CD4-positive, alpha-beta memory T cell (primary cell): ENCODE data around the gene GUCY1A2. TPM values are rescaled to one million over a fixed set of nuclear protein-coding genes. Genes with fewer than 3 reads are reported as not detected.

Experiments
- CTCF ChIA-PET: fragments of 350-600 bp; sonication (Branson Sonifier 250); formaldehyde crosslinking; loops from one replicate; lab custom pipeline; 2021; ENCODE audit warnings: inconsistent platforms; ENCODE audit not compliant: partially characterized antibody; lab: Charles Lee
- POLR2A ChIA-PET: fragments of 350-600 bp; sonication (Branson Sonifier 250); formaldehyde crosslinking; loops from one replicate; lab custom pipeline; 2021; ENCODE audit not compliant: partially characterized antibody; lab: Charles Lee
- DNase-seq, 5 donors: peaks; one replicate each; pipeline versions ENCODE4 v3.0.0 to v3.0.0-alpha.2; 2020 to 2022; ENCODE audit warnings: mixed read lengths in 1 of 5
- H3K27ac ChIP-seq: one replicate; pipeline ENCODE4 v1.7.0; 2013; ENCODE audit warnings: low read depth, low read length
- H3K27me3 ChIP-seq: 2 replicates; pipeline ENCODE4 v1.7.0; 2013; ENCODE audit warnings: mild to moderate bottlenecking, low read length, moderate library complexity; ENCODE audit not compliant: insufficient read depth
- H3K36me3 ChIP-seq: 2 replicates; pipeline ENCODE4 v1.7.0; 2013; ENCODE audit warnings: mild to moderate bottlenecking, low read length, moderate library complexity; ENCODE audit not compliant: insufficient read depth
- H3K4me1 ChIP-seq: 2 replicates; pipeline ENCODE4 v1.7.0; 2013; ENCODE audit warnings: mild to moderate bottlenecking, low read length, moderate library complexity; ENCODE audit not compliant: insufficient read depth
- H3K4me3 ChIP-seq, 2 donors: one replicate each; pipeline ENCODE4 v1.7.0; 2013; ENCODE audit warnings: low read length in 2 of 2, mild to moderate bottlenecking in 1 of 2
- H3K9me3 ChIP-seq, 2 donors: one replicate each; pipeline ENCODE4 v1.7.0; 2013; ENCODE audit warnings: low read length in 2 of 2, control low read depth in 1 of 2; ENCODE audit not compliant: control insufficient read depth in 1 of 2
- H3K27ac Mint-ChIP-seq, 7 donors: one replicate each; pipeline ENCODE4 v1.8.0; 2020 to 2021; ENCODE audit warnings: mixed read lengths in 7 of 7, mild to moderate bottlenecking in 6 of 7, inconsistent platforms in 3 of 7, moderate library complexity in 3 of 7
- H3K27me3 Mint-ChIP-seq, 2 donors: one replicate each; pipeline ENCODE4 v1.8.0; 2020 to 2021; ENCODE audit warnings: mixed read lengths in 2 of 2
- H3K36me3 Mint-ChIP-seq, 2 donors: one replicate each; pipeline ENCODE4 v1.8.0; 2020 to 2021; ENCODE audit warnings: mixed read lengths in 2 of 2, inconsistent platforms in 1 of 2, mild to moderate bottlenecking in 1 of 2
- H3K4me1 Mint-ChIP-seq, 4 donors: one replicate each; pipeline ENCODE4 v1.8.0; 2020 to 2021; ENCODE audit warnings: mixed read lengths in 4 of 4, mild to moderate bottlenecking in 1 of 4
- H3K4me3 Mint-ChIP-seq, 8 donors: one replicate each; pipeline ENCODE4 v1.8.0; 2020 to 2021; ENCODE audit warnings: mixed read lengths in 8 of 8, mild to moderate bottlenecking in 7 of 8, moderate library complexity in 6 of 8, inconsistent platforms in 3 of 8
- H3K9me3 Mint-ChIP-seq, 8 donors: one replicate each; pipeline ENCODE4 v1.8.0; 2020 to 2021; ENCODE audit warnings: mixed read lengths in 8 of 8, mild to moderate bottlenecking in 5 of 8, inconsistent platforms in 3 of 8, moderate library complexity in 1 of 8
- intact Hi-C: fragments of 100-400 bp; cut with micrococcal nuclease; formaldehyde crosslinking; loops from one replicate; pipeline ENCODE4 v1.15.1; 2023
- polyA plus RNA-seq, 2 donors: library from polyadenylated mRNA; unstranded; fragments of 300-500 nt; fragmentation: Illumina TruSeq; gene quantifications; one replicate each; pipeline ENCODE4 v1.2.3, GENCODE V29; 2021
- total RNA-seq, 2 experiments: library from RNA; stranded (reverse); gene quantifications; one replicate each; pipeline ENCODE4 v1.2.3, GENCODE V29; 2021

GUCY1A2 gene
- total and polyA plus RNA-seq, 4 experiments from 2014 or later: 0.12 TPM; not detected in 3

DNA sequence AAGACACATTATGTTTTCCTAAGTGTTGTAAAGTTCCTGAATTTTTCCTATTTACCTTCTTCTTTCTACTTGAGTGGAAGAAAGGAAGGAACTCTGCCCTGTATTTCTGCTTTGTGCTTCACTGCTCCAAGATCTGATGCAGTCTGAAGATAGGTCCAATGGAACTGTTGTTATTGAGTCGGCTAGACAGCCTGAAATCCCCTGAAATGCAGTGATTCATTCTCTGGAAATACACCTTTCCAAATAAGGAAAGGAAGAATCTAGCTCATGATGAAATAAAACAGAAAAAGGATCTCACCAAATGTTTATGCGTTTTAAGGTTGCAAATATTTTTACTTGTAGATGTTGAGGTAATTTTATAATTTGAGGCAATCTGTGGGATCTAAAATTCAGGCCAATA is 322.8 kb downstream of the GUCY1A2 start:
- no peak overlapping the region for H3K4me3 ChIP-seq
- no peaks in the 10 kb centered on the region for H3K4me1 Mint-ChIP-seq
- H3K27ac Mint-ChIP-seq: no peak overlapping the region
- H3K27me3 Mint-ChIP-seq: no peaks in the 10 kb centered on the region
- ChIA-PET POLR2A (no interaction called here), CTCF (no interaction called here)
- H3K4me3 Mint-ChIP-seq: no peak overlapping the region
- intact Hi-C loops: no loop called here
- H3K27ac ChIP-seq: no peak overlapping the region
- H3K27me3 ChIP-seq: no peaks in the 10 kb centered on the region
- H3K9me3 Mint-ChIP-seq: peaks cover 0 to 7% (median 0%) of the 10 kb centered on the region in 8 donors
- H3K36me3 ChIP-seq: no peaks in the 10 kb centered on the region
- no peaks in the 10 kb centered on the region for H3K4me1 ChIP-seq
- no peaks in the 10 kb centered on the region for H3K9me3 ChIP-seq
- no peaks in the 10 kb centered on the region for H3K36me3 Mint-ChIP-seq
- DNase-seq: no peak

DNA sequence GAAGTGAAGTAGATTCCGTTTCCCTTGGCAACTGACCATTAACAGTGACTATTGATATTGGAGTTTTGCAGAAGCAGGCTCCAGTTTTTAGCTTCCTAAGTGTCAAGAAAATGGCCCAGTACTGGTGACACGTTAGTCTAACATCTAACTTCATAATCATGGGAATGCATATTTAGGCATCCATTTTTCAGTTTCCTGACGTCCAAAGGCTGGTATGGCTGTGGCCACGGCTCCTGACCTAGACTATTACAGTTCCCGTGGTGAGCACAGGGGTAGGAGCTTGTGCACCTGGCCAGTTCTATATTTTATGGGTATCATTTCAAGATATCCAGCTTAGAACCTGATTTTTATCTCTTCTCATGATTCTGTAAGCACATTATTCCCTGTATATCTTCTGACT is 323.8 kb downstream of the GUCY1A2 start:
- Histone ChIP-seq H3K4me1 (no peaks in the 10 kb centered on the region), H3K9me3 (no peaks in the 10 kb centered on the region), H3K4me3 (no peak overlapping the region), H3K27ac (no peak overlapping the region), H3K27me3 (no peaks in the 10 kb centered on the region), H3K36me3 (no peaks in the 10 kb centered on the region)
- ChIA-PET CTCF (no interaction called here), POLR2A (no interaction called here)
- Mint-ChIP-seq H3K4me1 (no peaks in the 10 kb centered on the region), H3K9me3 (peaks cover 0 to 9% (median 2%) of the 10 kb centered on the region in 8 donors), H3K4me3 (no peak overlapping the region), H3K27ac (no peak overlapping the region), H3K27me3 (no peaks in the 10 kb centered on the region), H3K36me3 (no peaks in the 10 kb centered on the region)
- intact Hi-C loops: no loop called here
- DNase-seq: no peak

DNA sequence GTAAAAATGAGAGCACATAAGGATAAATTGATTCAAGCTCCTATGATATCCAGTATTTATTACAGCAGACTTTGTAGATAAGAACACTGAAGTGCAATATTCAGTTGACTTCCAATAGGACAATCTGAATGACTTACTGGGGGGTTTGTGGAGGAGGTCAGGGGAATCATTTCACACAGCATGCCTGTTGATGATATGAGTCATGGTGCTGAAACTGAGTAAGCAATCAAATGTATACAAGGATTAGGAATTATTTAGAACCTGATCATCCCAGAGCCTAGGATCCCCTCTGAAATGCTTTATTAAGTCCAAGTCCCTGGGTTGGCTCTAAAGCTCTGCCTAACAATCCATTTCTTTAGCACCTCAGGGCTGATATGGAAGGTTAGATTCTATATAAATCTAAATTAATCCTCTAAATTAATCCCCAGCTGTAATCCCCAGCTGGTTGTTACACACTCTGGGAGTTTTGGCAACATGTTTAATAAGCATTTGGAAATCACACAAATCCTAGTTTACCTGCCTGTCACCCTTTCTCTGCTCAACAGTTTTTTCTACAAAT is 326.4 kb downstream of the GUCY1A2 start:
- no peak overlapping the region for H3K27ac ChIP-seq
- no peaks in the 10 kb centered on the region for H3K36me3 ChIP-seq
- Mint-ChIP-seq H3K9me3 (peaks cover 0 to 13% (median 2%) of the 10 kb centered on the region in 8 donors), H3K4me3 (no peak overlapping the region), H3K27ac (no peak overlapping the region), H3K4me1 (no peaks in the 10 kb centered on the region), H3K36me3 (no peaks in the 10 kb centered on the region), H3K27me3 (no peaks in the 10 kb centered on the region)
- intact Hi-C loops: no loop called here
- H3K4me1 ChIP-seq: no peaks in the 10 kb centered on the region
- no peaks in the 10 kb centered on the region for H3K9me3 ChIP-seq
- H3K4me3 ChIP-seq: no peak overlapping the region
- no peak for DNase-seq
- H3K27me3 ChIP-seq: no peaks in the 10 kb centered on the region
- ChIA-PET CTCF (no interaction called here), POLR2A (no interaction called here)

DNA sequence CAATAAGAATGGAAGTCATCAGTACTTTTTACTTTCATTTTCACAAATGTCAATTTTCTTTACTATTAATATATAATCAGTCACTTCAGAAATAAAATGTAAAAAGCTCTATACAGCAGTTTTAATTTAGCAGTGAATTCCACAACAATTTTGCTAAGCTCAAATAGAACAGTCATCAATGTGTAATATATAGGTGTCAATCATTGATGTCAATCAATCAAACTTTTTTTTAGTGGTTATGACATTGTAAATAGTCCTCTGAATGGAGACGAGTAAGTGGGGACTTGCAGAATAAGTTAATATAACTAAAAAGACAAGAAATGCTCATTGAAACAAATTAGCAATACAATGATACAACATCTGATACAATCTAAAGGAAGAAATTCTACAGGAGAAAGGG is 327.4 kb downstream of the GUCY1A2 start:
- CTCF ChIA-PET: no interaction called here
- intact Hi-C loops: no loop called here
- H3K4me1 Mint-ChIP-seq: no peaks in the 10 kb centered on the region
- no peak overlapping the region for H3K27ac Mint-ChIP-seq
- H3K4me1 ChIP-seq: no peaks in the 10 kb centered on the region
- H3K36me3 Mint-ChIP-seq: no peaks in the 10 kb centered on the region
- no peaks in the 10 kb centered on the region for H3K27me3 Mint-ChIP-seq
- no peaks in the 10 kb centered on the region for H3K9me3 ChIP-seq
- no peaks in the 10 kb centered on the region for H3K36me3 ChIP-seq
- peaks cover 0 to 13% (median 2%) of the 10 kb centered on the region in 8 donors for H3K9me3 Mint-ChIP-seq
- no peaks in the 10 kb centered on the region for H3K27me3 ChIP-seq
- H3K4me3 ChIP-seq: no peak overlapping the region
- no peak overlapping the region for H3K4me3 Mint-ChIP-seq
- no peak for DNase-seq
- POLR2A ChIA-PET: no interaction called here
- no peak overlapping the region for H3K27ac ChIP-seq

DNA sequence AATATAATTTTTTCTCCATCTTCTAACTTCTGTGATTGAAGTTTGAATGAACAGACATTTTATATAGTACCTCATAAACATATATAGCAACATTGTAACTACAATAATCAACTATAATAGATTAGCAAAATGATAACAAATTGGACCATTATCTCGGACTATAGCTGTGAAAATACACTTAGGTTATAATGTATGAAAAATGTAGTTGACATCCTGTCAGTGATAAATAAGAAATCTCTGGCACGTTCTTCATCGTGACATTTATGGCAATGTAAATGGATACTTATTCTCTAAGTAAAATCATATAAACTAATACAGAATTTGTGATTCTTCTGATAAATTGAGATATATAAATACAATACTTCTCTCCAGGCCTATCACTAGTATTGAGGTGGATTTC is 333.3 kb downstream of the GUCY1A2 start:
- intact Hi-C loops: no loop called here
- Histone ChIP-seq H3K27me3 (no peaks in the 10 kb centered on the region), H3K36me3 (no peaks in the 10 kb centered on the region), H3K27ac (no peak overlapping the region), H3K9me3 (no peaks in the 10 kb centered on the region), H3K4me3 (no peak overlapping the region), H3K4me1 (no peaks in the 10 kb centered on the region)
- Mint-ChIP-seq H3K4me3 (no peak overlapping the region), H3K4me1 (no peaks in the 10 kb centered on the region), H3K9me3 (peaks cover 0 to 8% (median under 1%) of the 10 kb centered on the region in 8 donors), H3K27me3 (no peaks in the 10 kb centered on the region), H3K27ac (no peak overlapping the region), H3K36me3 (no peaks in the 10 kb centered on the region)
- DNase-seq: no peak
- ChIA-PET CTCF (no interaction called here), POLR2A (no interaction called here)

DNA sequence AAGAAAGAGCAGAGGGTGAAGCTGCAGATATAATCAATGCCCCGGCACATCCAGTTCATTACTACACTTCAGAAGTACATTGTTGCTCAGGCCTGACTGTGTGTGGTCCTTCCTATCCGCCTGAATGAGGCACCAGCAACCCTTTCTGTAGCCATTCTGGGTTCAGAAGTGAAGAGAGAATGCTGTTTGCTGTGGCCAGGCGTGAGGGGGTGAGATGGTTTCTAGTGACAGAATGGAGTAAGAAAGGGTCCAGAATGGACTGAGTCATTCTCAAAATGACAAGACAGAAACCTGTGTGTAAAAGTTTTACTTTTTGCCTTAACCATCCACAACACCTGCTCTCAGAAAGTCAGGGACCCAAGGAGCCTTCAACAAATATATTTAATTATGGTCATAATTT is 334.8 kb downstream of the GUCY1A2 start:
- no peak for DNase-seq
- Histone ChIP-seq H3K4me3 (no peak overlapping the region), H3K27me3 (no peaks in the 10 kb centered on the region), H3K36me3 (no peaks in the 10 kb centered on the region), H3K9me3 (no peaks in the 10 kb centered on the region), H3K4me1 (no peaks in the 10 kb centered on the region), H3K27ac (no peak overlapping the region)
- Mint-ChIP-seq H3K4me3 (no peak overlapping the region), H3K9me3 (peaks cover 0 to 3% (median 0%) of the 10 kb centered on the region in 8 donors), H3K27ac (no peak overlapping the region), H3K27me3 (no peaks in the 10 kb centered on the region), H3K4me1 (no peaks in the 10 kb centered on the region), H3K36me3 (no peaks in the 10 kb centered on the region)
- ChIA-PET CTCF (no interaction called here), POLR2A (no interaction called here)
- intact Hi-C loops: no loop called here

DNA sequence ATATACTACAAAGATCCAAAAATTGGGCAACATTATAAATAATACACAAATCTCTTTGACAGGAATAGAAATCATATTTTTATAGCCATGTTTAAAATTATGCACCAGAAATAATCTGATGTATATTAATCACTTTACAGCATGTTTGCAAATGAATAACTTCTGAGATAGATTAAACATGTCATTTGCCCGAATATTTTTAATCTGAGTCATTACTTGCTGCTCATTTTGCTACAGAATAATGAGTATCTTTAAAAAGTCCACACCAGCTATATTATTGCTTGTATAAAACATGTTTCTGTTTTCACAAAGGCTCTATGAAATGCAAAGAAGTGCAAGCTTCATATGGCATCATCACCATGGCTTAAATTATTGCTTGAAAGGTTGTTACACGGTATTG is 336.8 kb downstream of the GUCY1A2 start:
- CTCF ChIA-PET: no interaction called here
- H3K36me3 ChIP-seq: no peaks in the 10 kb centered on the region
- POLR2A ChIA-PET: no interaction called here
- Mint-ChIP-seq H3K27me3 (no peaks in the 10 kb centered on the region), H3K4me3 (no peak overlapping the region), H3K4me1 (no peaks in the 10 kb centered on the region), H3K36me3 (no peaks in the 10 kb centered on the region), H3K27ac (no peak overlapping the region), H3K9me3 (peaks cover 0 to 3% (median 0%) of the 10 kb centered on the region in 8 donors)
- no peaks in the 10 kb centered on the region for H3K27me3 ChIP-seq
- no peak overlapping the region for H3K4me3 ChIP-seq
- no peaks in the 10 kb centered on the region for H3K9me3 ChIP-seq
- no peaks in the 10 kb centered on the region for H3K4me1 ChIP-seq
- H3K27ac ChIP-seq: no peak overlapping the region
- no peak for DNase-seq
- intact Hi-C loops: no loop called here

DNA sequence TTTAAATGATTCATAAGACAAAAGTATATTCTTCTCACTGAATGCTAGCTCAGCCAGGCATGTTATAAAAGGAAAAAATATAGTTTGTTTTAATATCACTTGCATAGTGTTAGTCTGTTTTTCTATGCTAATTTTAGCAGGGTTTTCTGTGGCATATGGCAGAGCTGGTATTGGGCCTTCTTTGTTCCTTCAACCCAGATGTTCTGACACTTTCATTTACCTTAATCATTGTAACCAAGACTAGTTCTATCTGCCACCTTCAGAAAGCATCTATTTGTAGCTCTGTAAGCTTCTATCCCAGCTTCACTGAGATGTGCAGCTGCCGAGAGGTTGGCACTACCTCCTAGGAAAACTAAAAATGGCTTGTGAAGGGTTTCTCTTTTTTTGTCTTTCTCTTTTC is 338.7 kb downstream of the GUCY1A2 start:
- Histone ChIP-seq H3K27me3 (no peaks in the 10 kb centered on the region), H3K27ac (no peak overlapping the region), H3K9me3 (no peaks in the 10 kb centered on the region), H3K36me3 (no peaks in the 10 kb centered on the region), H3K4me1 (no peaks in the 10 kb centered on the region), H3K4me3 (no peak overlapping the region)
- Mint-ChIP-seq H3K27me3 (no peaks in the 10 kb centered on the region), H3K9me3 (peaks cover 0 to 3% (median 0%) of the 10 kb centered on the region in 8 donors), H3K4me3 (no peak overlapping the region), H3K36me3 (no peaks in the 10 kb centered on the region), H3K4me1 (no peaks in the 10 kb centered on the region), H3K27ac (no peak overlapping the region)
- intact Hi-C loops: no loop called here
- CTCF ChIA-PET: no interaction called here
- POLR2A ChIA-PET: no interaction called here
- DNase-seq: no peak
